D721Med (cell line): ENCODE results near the gene CCDC88B.

ENCODE experiments used
- DNase-seq: peaks from one replicate; pipeline ENCODE4 v3.0.0; 2011; ENCODE audit warnings: low spot score; ENCODE audit not compliant: insufficient read length
- FAIRE-seq: peaks from 2 replicates; lab custom pipeline; 2011; peaks lifted over from hg19 to GRCh38; lab: Jason Lieb, UNC
- CTCF ChIP-seq: IDR thresholded peaks from 2 replicates; pipeline ENCODE4 v1.5.1; 2012; ENCODE audit warnings: mild to moderate bottlenecking, control low read depth; ENCODE audit not compliant: insufficient read depth; ENCODE audit errors: missing control alignments

CCDC88B gene

GRCh38 chr11:64379817-64380709 is 40.1 kb downstream of the CCDC88B start:
- no peak for DNase-seq
- FAIRE-seq = no peak
- TF ChIP-seq CTCF = no peak

- FAIRE-seq (no peak), DNase-seq (no peak)
Measured at GRCh38 chr11:64381350-64381749, 41.3 kb downstream of the CCDC88B start.

GRCh38 chr11:64382047-64382446 is 42.0 kb downstream of the CCDC88B start:
- DNase-seq = no peak
- FAIRE-seq = no peak
- TF ChIP-seq CTCF = no peak

More at GRCh38 chr11:64381350-64381749, 41.3 kb downstream of the CCDC88B start:
- TF ChIP-seq CTCF = no peak

DNA sequence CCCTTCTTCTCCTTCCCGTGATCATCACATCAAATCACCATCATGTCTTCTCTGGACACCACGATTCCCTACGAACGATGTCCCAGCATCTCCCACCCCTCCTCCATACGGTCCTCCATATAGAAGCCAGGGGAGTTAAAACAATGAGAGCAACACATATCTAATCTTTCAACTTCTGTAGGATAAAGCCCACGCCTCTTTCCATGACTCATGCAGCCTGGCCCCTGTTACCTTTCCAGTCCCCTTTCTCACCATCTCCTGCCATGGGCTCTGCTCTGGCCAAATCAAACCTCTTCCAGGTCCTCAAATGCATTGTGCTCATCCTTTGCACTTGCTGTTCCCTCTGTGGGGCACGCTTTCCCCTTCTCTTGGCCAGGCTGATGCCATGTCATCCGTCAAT is 42.6 kb downstream of the CCDC88B start:
- no peak for TF ChIP-seq CTCF
- DNase-seq (no peak), FAIRE-seq (no peak)

DNA sequence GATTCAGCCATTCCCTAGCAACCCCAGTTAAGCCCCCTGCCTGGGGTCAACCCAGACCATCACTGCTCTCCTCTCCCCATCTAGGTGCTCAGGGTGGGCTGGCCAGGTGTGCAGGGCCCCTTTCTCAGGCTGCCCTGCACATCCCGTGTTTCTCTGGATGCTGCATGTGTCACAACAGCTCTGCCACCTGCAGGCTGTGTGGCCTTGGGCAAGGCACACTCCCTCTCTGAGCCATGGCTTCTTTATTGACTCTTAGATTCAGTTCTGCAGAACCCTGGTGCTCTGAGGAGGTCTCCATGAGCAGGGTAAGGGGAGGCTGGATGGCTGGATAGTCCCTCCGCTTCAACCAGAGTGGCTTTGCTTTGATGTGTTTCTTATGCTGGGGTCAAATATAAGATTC is 43.6 kb downstream of the CCDC88B start:
- DNase-seq (no peak), FAIRE-seq (no peak)
- no peak for TF ChIP-seq CTCF

DNA sequence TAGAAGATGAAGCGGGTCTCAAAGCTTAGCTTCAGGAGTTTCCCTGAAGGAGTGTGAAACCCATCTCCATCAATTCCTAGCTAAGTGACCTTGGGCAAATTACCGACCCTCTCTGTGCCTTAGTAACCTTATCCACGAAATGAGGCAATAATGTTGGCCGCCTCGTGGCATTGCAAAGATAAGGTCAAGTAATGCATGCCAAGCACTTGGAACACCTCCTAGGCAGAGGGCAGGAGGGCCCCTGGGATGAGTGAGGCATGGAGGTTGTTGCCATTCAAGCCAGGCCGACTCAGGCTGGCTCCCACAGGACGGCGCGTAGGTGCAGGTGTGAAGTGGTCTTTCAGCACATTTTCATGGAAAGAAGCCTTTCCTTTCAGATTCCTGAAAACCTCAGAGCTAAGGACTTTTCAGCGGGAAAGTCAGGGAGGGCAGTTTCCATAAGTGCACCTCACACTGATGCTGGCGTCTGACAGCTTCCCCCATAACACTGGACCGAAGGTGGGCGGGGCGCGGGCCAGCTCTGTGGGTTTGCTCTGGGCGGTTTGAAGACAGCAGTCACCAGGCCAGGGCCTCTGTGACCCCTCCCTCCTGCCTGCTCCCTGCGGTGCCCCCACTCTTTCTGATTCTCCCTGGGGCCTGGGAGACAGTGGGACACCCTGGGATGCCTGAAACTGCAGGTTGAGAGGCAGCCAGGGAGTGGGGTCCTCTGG is 44.2 kb downstream of the CCDC88B start:
- FAIRE-seq = no peak
- no peak for TF ChIP-seq CTCF
- no peak for DNase-seq
